Astrocyte of the cerebellum (primary cell): Measurements from ENCODE around the gene DLAT.

Experiments
- DNase-seq: peaks from one replicate; pipeline ENCODE4 v3.0.0-alpha.2; 2011; ENCODE audit warnings: low read depth
- H3K4me3 ChIP-seq: 2 replicates; pipeline ENCODE4 v1.5.1; 2011; ENCODE audit warnings: mild to moderate bottlenecking, low read depth, low read length, moderate library complexity
- CTCF ChIP-seq: IDR thresholded peaks from 2 replicates; pipeline ENCODE4 v1.5.1; 2012; ENCODE audit warnings: low read length, low read depth, moderate library complexity, mild to moderate bottlenecking; ENCODE audit errors: missing control alignments
- in situ Hi-C: cut with HindIII; loops from 2 replicates; pipeline ENCODE4 v1.10.0; 2017; ENCODE audit warnings: low sequenced_read_pairs

The DLAT gene

DNA sequence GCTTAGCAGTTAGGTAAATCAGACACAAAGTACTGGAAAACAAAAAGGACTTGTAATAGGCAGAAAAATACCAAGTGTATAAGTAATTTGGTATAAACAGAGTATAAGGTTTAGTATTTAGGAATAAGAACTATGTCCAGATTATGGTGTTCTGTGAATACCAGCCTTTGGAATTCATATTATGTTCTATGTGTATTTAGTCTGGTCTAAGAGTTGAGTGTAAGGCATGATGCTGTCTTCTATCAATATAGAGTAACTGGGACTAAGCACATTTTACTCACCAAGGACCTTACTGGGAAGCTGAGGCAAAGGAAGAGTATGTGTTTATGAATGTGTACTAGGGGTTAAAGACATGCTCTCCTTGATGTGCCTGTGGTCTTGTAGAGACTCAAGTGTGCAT lies 71.0 kb downstream of the DLAT start:
- no peak for DNase-seq
- in situ Hi-C loops: no loop called here
- H3K4me3 ChIP-seq: no peak overlapping the region
- TF ChIP-seq CTCF: no peak

- no peak overlapping the region for H3K4me3 ChIP-seq
- no peak for DNase-seq
- in situ Hi-C loops: no loop called here
- TF ChIP-seq CTCF: no peak
Measured at GRCh38 chr11:112097734-112098528, 72.7 kb downstream of the DLAT start.

DNA sequence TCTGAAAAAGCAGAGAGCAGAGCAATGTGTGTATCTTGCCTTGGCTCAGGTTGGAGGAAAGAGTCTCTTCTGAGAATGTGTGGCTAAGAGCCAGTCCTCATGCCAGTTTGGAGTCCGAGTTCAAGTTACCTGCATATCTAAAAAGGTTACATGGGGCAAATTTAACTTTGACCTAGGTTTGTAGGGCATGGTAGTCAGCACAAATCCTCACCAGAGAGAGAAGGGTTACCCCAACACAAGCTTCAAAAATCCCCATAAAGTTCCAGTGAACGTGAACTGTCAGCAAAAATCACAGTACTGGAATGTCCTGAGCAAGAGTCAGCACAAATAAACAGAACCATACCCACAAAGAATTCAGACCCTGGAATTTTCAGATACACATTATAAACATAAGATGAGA lies 75.3 kb downstream of the DLAT start:
- in situ Hi-C loops: no loop called here
- no peak for TF ChIP-seq CTCF
- DNase-seq: no peak
- H3K4me3 ChIP-seq: no peak overlapping the region

DNA sequence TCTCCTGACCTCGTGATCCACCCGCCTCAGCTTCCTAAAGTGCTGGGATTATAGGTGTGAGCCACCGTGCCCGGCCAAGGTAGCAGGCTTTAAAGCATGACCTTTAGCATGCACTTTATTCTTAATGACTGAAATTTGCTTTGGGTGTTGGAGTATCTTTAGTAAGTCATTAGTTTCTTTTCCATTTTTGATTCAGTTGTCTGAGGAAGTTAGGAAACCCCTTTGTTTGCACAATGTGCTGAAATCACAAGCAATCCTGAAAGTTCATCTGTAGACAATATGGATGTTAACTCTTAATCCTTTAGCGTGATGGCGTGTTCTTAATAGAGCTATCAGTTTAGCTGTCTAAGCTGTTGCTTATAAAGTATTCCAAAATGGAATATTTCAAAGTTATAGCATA lies 78.2 kb downstream of the DLAT start:
- H3K4me3 ChIP-seq: no peak overlapping the region
- in situ Hi-C loops: no loop called here
- no peak for TF ChIP-seq CTCF
- no peak for DNase-seq

DNA sequence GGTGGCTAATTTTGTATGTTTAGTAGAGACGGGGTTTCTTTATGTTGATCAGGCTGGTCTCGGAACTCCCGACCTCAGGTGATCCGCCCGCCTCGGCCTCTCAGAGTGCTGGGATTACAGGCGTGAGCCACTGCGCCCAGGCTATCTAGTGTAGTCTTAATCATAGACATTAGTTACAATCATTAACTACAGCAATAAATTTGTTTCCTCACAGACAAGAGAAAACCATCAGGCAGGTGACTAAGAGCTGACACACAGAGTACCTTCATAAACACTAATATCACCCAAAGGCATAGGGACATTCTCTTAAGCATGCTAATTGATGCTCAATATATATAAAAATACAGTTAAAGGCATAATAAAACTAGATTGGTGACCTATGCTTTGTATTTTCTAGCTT lies 80.9 kb downstream of the DLAT start:
- in situ Hi-C loops: no loop called here
- TF ChIP-seq CTCF: no peak
- no peak for DNase-seq
- no peak overlapping the region for H3K4me3 ChIP-seq
